Measurements from ENCODE around the gene LAGE3. TPM values are rescaled to one million over a fixed set of nuclear protein-coding genes. Genes with fewer than 3 reads are reported as not detected.

The LAGE3 gene
- total and polyA plus RNA-seq, 2 of the 13 experiments (the other 11 are each of a cell fraction or from before 2014, with no cell fraction given): 7.6 to 12.7 TPM

DNA sequence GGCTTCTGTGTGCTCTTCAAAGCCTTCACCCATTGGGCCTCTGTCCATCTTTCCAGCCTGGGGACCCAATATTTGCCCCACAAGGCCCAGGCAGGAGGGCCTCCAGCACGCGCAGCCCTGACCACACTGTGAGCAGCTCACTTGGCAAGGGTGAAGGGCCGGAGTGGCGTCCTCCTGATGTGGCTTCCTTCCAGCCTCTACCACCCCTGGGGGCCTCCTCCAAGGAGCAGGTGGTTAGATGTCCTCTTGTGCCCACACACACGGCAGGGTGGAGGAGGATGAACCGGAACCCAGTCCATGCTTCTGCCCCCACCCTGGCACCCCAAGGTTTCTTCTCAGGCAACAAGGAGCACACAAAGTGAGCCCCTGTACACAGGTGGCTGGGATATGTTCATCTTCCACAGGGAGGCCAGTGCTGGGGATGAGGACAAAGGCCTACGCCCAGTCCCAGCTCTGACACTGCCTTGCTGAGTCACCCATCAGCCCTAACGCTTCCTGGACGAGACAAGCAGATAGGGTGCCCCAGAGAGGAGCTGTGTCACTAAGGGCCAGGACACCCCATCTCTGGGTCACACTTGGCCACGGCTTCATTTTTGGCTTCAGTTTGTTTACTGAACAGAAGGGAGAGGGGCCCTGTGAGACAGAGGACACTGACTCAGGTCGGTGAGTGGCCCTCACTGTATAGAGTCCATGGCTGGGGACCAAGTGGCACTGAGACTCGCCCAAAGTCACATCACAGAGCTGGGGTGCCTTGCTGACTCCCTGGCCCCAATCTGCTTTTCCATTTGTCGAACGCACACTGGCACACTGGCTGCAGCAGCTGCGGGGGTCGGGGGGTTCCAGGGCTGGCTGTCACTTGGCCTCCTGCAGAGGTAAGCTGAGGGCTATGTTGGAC lies 5.4 kb upstream of the LAGE3 start (continued):
- TF ChIP-seq, protein P1, sequence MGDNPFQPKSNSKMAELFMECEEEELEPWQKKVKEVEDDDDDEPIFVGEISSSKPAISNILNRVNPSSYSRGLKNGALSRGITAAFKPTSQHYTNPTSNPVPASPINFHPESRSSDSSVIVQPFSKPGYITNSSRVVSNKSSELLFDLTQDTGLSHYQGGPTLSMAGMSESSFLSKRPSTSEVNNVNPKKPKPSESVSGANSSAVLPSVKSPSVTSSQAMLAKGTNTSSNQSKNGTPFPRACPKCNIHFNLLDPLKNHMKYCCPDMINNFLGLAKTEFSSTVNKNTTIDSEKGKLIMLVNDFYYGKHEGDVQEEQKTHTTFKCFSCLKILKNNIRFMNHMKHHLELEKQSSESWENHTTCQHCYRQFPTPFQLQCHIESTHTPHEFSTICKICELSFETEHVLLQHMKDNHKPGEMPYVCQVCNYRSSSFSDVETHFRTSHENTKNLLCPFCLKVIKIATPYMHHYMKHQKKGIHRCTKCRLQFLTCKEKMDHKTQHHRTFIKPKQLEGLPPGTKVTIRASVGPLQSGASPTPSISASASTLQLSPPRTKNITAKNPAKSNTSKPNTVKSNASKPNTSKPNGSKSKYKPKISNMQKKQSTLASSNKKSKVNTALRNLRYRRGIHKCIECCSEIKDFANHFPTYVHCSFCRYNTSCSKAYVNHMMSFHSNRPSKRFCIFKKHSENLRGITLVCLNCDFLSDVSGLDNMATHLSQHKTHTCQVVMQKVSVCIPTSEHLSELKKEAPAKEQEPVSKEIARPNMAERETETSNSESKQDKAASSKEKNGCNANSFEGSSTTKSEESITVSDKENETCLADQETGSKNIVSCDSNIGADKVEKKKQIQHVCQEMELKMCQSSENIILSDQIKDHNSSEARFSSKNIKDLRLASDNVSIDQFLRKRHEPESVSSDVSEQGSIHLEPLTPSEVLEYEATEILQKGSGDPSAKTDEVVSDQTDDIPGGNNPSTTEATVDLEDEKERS (CRISPR knock-in tag; IDR thresholded peaks at IDR 0.05): no peak
- TF ChIP-seq, protein P2, sequence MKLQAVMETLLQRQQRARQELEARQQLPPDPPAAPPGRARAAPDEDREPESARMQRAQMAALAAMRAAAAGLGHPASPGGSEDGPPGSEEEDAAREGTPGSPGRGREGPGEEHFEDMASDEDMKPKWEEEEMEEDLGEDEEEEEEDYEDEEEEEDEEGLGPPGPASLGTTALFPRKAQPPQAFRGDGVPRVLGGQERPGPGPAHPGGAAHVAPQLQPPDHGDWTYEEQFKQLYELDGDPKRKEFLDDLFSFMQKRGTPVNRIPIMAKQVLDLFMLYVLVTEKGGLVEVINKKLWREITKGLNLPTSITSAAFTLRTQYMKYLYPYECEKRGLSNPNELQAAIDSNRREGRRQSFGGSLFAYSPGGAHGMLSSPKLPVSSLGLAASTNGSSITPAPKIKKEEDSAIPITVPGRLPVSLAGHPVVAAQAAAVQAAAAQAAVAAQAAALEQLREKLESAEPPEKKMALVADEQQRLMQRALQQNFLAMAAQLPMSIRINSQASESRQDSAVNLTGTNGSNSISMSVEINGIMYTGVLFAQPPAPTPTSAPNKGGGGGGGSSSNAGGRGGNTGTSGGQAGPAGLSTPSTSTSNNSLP (IDR thresholded peaks at IDR 0.05; ENCODE audit: low read depth, low read length): no peak
- TF ChIP-seq ZNF512 (CRISPR knock-in tag; IDR thresholded peaks at IDR 0.05) (no peak), ZFP36L2 (CRISPR knock-in tag; IDR thresholded peaks at IDR 0.05) (no peak)
